GM12874 (cell line): Measurements from ENCODE around the gene MYO18A.
A peak's percentile ranks its signal among the peaks of the same experiment; 100 is the strongest.

ENCODE experiments used
- TF ChIP-seq, protein P1 (sequence below): IDR thresholded peaks from 2 replicates; pipeline ENCODE4 v1.5.1; 2011; ENCODE audit warnings: low read depth, mild to moderate bottlenecking, control low read depth, low read length, moderate library complexity; ENCODE audit not compliant: insufficient read depth

MYO18A gene

DNA sequence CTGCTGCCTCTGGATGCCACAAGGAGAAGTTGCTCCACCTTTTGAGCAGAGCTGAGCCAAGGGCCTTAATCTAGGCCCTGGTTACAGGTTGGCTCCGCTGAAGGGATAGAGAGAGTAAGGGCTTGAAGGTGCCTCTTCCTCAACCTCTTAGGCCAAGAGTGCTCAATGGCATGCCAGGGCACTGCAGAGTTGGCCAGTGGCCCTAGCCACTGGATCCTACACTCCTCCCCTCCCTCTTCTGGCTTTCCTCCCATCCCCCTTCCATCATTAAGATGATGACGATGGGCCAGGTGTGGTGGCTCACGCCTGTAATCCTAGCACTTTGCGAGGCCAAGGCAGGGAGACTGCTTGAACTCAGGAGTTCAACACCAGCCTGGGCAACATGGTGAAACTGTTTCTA lies 50.5 kb downstream of the MYO18A start:
- TF ChIP-seq, protein P1, sequence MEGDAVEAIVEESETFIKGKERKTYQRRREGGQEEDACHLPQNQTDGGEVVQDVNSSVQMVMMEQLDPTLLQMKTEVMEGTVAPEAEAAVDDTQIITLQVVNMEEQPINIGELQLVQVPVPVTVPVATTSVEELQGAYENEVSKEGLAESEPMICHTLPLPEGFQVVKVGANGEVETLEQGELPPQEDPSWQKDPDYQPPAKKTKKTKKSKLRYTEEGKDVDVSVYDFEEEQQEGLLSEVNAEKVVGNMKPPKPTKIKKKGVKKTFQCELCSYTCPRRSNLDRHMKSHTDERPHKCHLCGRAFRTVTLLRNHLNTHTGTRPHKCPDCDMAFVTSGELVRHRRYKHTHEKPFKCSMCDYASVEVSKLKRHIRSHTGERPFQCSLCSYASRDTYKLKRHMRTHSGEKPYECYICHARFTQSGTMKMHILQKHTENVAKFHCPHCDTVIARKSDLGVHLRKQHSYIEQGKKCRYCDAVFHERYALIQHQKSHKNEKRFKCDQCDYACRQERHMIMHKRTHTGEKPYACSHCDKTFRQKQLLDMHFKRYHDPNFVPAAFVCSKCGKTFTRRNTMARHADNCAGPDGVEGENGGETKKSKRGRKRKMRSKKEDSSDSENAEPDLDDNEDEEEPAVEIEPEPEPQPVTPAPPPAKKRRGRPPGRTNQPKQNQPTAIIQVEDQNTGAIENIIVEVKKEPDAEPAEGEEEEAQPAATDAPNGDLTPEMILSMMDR: no peak

DNA sequence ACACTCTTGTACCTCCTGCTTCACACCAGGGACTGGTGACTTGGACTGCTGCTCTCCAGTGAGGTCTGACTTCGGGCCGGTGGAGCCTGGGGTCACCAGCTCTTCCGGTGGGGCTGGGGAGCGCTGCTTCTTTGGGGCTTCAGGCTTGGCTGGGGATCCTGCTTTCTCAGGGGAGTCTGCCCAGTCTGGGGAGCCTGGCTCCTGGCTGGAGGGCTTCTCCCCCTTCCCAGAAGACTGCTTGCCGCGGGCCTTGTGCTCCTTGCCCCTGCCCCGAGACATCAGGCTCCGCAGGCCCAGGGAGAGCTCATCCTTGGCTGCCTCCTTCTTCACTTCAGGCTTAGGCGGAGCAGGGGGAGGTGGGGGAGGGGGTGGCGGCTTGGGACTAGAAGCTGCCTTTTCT lies 52.4 kb downstream of the MYO18A start:
- TF ChIP-seq, protein P1: no peak

DNA sequence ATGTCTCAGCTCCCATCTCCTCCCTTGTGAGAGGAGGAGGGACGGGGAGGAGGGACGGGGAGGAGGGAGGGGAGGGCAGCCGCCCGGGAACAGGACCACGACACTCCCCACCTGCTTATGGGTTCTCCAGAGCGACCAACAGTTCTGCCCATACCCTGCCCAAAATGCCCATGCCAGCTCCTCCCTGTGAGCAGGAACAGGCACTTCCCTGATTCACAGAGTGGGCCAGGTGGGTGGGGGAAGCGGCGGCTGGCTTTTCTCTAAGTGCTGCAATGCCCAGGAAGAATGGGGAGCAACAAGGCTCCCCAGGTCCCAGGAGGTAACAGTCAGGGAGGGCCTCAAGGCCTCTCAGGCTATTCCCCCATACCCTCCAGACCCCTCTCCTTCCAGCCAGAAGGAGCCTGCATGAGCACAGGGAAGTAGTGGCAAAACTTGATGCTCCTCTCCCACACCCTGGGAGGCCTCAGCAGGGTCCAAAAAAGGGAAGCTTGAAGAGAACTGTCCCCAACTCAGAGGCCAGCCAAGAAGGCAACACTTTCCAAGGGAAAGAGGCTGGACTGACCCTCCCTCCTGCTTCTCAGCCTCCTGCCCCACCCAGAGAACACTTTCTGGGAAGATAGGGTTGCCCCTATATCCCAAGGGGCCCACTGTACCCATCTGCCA lies 53.8 kb downstream of the MYO18A start:
- TF ChIP-seq, protein P1: no peak

DNA sequence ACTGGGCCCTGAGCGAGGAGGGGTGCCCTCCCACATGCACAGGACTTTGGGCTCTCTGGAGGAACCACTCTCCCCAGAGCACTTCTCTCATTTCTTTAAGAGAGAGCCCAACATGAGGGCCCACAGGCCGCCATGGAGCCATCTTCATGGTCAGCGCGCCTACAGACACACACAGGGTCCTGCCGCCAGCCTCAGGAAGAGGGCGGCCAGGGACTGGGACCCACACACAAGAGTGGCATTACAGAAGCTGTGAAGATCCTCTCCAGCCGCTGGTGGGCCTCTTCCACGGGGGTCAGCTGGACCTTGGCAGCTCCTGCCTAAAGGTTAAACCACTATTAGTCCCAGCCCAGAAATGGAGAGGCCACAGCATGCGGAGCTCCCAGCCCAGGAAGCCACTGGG lies 54.5 kb downstream of the MYO18A start:
- TF ChIP-seq, protein P1: no peak

DNA sequence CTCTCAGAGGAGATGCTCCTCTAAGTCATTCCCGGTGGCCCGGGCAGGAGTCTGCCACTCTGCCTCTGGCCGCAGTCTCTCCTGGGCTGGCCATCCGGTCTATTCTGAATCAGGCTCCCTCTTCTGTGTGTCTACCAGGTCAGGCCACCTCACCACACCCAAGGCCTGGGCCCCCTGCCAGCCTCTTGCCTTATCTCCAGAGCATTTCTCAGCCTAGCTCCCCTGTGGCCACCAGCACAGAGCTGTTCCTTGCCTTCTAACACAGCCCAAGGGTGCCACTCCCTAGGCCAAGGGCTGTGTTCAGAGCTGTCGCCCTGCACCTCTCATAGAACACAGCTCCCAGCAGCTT lies 55.3 kb downstream of the MYO18A start:
- TF ChIP-seq, protein P1: no peak

DNA sequence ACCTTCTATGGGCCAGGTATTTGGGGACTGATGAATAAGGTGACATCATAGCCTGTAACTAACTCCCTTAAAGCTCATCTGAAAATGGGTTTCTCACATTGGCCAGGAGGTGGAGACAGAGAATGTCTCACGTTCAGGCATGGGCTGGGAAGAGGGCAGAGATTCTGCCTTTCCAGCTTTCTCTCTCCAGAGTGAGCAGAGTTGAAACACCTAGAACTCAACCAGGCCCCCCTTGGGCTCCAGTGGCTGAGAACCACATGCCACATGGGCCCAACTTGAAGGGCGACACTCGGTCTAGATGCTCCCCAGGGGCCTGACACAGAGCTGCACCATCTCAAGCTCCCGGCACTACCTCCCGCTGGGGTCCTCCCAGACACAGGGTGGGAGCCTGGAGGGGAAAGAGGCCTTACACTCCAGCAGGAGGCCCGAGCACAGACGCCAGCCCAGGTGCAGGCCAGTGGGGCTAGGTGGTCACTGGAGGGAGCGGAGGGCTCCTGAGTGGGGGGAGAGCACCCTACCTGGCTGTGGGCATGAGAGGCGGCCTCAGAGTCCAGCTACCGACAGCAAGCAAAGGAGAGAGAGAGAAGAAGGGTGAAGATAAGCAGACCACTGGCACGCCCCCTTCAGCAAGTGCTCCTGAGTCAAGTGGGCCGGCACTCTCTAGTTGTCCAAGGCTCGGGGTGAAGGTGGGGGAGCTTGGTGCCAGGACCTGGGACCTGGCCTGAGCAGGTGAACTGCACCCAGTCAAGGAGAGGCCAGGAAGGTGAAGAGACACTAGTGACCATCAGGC lies 55.9 kb downstream of the MYO18A start:
- TF ChIP-seq, protein P1: peak; percentile 54

DNA sequence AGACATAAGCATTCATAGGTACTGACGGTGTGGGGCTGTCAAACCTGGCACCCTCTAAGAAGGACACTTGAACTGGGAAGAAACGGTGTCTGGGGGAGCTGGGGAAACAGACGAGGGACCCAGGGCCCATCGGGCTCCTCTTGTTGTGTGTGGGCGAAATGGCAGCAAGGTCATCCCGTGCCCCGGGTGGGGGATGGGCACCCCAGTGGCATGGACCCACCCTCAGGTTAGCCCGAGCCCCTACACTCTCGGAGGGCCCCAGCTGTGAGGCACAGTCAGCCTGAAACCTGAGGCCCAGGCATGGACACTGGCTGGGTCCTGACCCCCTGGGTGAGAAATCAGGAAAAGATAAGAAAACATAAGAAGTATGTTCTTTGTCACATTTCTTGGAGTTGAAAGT lies 57.1 kb downstream of the MYO18A start:
- TF ChIP-seq, protein P1: no peak
